GM12874 (cell line): ENCODE measurements around the gene SLC27A3.

ENCODE experiments used
- CTCF ChIP-seq: IDR thresholded peaks from 2 replicates; pipeline ENCODE4 v1.5.1; 2011; ENCODE audit warnings: low read depth, mild to moderate bottlenecking, control low read depth, low read length, moderate library complexity; ENCODE audit not compliant: insufficient read depth

SLC27A3 gene

DNA sequence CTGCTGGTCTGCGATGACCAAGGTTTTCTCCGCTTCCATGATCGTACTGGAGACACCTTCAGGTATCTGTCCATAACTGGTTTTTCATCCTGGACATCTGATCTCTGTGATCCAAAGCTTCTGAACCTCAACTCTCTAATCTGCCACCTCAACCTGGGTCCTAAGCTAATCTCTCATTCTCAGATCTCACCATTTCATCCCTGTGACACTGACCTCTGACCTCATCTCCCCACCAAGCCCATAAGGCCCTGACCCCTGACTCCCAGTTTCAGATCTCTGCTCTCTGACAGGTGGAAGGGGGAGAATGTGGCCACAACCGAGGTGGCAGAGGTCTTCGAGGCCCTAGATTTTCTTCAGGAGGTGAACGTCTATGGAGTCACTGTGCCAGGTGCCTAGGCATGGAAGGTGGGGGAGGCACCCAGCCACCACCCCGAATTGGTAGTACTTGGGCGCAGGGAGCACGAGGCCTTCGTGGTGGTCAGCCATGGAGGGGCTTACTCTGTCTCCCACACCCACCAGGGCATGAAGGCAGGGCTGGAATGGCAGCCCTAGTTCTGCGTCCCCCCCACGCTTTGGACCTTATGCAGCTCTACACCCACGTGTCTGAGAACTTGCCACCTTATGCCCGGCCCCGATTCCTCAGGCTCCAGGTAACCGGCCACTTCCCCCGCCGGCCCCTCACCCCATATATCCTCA is 3.8 kb downstream of the SLC27A3 start:
- no peak for TF ChIP-seq CTCF

GRCh38 chr1:153779781-153780541 is 4.8 kb downstream of the SLC27A3 start:
- no peak for TF ChIP-seq CTCF

- no peak for TF ChIP-seq CTCF
These were observed 5.3 kb downstream of the SLC27A3 start for GRCh38 chr1:153780551-153780950.

DNA sequence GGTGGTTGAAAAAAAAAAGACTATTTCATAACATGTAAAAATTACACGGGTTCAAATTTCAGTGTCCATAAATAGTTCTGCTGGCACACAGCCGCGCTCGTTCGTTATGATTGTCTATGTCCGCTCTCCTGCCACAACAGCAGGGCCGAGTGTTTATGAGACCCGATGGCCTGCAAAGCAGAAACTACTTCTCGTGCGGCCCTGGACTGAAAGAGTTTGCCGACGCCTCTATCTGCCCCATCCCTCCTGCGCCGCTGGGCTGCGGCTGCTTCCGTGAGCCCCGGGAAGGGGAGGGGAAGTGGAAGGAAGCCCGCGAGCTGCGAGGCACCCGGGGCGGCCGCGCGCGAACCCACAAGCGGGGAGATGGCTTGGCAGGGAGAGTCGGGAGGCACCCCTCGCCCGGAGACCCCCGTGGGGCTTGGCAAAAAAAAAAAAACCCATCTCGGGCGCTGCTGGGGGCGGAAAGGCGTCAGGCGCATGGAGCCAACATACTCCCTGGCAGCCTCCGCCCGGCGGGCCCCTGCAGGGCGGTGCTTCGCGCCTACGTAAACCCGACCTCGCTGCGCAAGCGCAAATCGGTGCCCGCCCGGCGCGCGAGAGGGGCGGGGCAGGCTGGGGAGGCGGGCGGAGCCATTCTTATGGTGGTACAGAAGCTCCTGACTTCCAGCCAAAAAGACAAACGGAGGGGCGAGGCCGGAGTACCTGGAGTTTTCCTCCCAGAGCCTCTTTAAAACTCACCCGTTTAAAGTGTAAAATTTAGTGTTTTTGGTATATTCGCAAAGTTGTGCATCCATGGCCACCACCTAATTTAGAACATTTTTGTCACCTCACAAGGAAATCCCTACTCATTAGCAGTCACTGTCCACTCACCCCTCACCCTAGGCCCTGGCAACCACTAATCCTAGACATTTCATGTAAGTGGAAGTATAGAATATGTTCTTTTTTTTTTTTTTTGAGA is 8.3 kb downstream of the SLC27A3 start:
- no peak for TF ChIP-seq CTCF

- no peak for TF ChIP-seq CTCF
These were observed 11.0 kb downstream of the SLC27A3 start for GRCh38 chr1:153786038-153786790.

DNA sequence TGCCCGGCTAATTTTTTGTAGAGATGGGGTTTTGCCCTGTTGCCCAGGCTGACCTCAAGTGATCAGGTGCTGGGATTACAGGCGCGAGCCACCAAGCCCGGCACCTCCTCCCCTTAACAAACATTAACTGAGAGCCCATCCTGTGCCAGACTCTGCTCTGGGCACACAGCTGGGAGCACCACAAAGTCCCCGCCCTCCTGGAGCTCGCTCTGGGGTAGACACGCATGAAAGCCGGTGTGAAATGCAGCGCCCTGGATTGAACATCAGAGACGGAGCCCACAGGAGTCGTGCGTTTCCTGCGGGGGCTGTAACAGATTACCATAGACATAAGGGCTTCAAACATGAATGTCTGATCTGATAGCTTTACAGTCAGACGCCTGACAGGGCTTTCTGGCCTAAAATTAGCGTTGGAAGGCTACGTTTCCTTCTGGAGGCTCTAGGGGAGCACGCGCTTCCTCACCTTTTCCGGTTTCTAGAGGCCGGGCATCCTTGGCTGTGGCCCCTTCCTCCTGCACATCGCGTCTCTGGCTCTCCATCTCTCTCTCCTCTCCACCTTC is 14.3 kb downstream of the SLC27A3 start:
- no peak for TF ChIP-seq CTCF
